ENCODE data around the gene SUPT20HL1.

- TF ChIP-seq CTCF (IDR thresholded peaks at IDR 0.05) (no peak), ZFX (IDR thresholded peaks at IDR 0.05; ENCODE audit: borderline replicate concordance) (no peak)
These were observed at the start of gene SUPT20HL1 for GRCh38 chrX:24360272-24360671.

All from 22Rv1 (cell line).